ENCODE results near the gene DIP2B. TPM values are rescaled to one million over a fixed set of nuclear protein-coding genes. Genes with fewer than 3 reads are reported as not detected.

Gene DIP2B
- total and polyA plus RNA-seq, 2 donors from 2014 or later = 4.6 to 23.3 TPM

DNA sequence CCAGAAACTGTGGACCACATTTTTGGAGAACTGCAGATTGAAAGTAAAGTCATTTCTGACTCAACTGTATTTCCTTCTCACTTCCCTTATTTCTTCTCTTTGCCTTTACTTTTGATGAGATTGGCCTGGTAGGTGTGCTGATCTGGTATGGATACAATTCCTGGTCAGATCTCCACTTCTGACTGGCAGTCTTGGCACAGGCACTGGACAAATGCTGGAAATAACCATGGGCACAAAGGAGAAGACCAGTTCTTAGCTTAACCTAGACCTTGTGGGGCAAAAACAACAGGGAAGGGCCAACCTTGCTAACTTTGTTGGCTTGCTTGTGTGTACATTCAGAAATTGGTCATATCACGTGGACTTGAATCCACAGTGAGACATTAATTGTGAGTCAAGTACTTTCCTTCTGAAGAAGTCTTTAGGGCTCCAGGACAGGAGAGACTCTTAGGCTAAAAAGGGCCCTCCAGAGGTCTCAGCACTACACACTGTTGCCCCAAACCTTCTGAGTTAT, 75.0 kb downstream of the DIP2B start:
- Histone ChIP-seq H3K27ac (ENCODE audit: low read depth in 2 of 2, low read length in 2 of 2) (no peak overlapping the region), H3K36me3 (ENCODE audit: control insufficient read depth in 2 of 3, insufficient read depth in 3 of 3, low read length in 3 of 3) (no peaks in the 10 kb centered on the region), H3K9me3 (ENCODE audit: control insufficient read depth in 2 of 3, insufficient read depth in 1 of 3, low read length in 3 of 3) (no peaks in the 10 kb centered on the region), H3K4me1 (ENCODE audit: control insufficient read depth in 2 of 3, insufficient read depth in 2 of 3, low read depth in 1 of 3, low read length in 3 of 3) (peaks cover 0 to 13% (median 7%) of the 10 kb centered on the region in 3 donors), H3K27me3 (ENCODE audit: control insufficient read depth, insufficient read depth, low read length) (no peaks in the 10 kb centered on the region), H3K9ac (ENCODE audit: low read length in 3 of 3) (no peak overlapping the region), H3K4me3 (ENCODE audit: low read length in 3 of 3) (no peak overlapping the region)
- FAIRE-seq (no peak), DNase-seq (no peak)
- TF ChIP-seq CTCF (IDR thresholded peaks at IDR 0.05; ENCODE audit: borderline replicate concordance, extremely low read depth, insufficient read depth) = no peak
- intact Hi-C loops (cut with DNase I) = no loop called here

DNA sequence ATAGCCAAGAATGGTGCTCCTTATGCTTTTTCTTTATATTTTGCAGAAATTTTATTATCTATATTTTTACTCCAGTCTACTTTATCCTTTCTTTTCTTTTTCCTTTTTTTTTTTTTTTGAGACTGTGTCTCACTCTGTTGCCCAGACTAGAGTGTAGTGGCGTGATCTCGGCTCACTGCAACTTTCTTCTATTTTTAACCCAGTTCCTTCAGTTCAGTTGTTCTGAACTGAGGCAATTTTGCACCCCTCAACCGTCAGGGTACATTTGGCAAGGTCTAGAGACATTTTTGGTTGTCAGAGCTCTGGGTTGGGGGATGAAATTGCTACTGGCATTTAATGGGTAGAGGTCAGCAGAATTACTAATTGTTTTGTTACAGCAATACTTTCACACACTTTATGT, 75.7 kb downstream of the DIP2B start:
- Histone ChIP-seq H3K36me3 (ENCODE audit: control insufficient read depth in 2 of 3, insufficient read depth in 3 of 3, low read length in 3 of 3) (no peaks in the 10 kb centered on the region), H3K27me3 (ENCODE audit: control insufficient read depth, insufficient read depth, low read length) (no peaks in the 10 kb centered on the region), H3K4me3 (ENCODE audit: low read length in 3 of 3) (no peak overlapping the region), H3K4me1 (ENCODE audit: control insufficient read depth in 2 of 3, insufficient read depth in 2 of 3, low read depth in 1 of 3, low read length in 3 of 3) (peaks cover 0 to 7% (median 6%) of the 10 kb centered on the region in 3 donors), H3K9me3 (ENCODE audit: control insufficient read depth in 2 of 3, insufficient read depth in 1 of 3, low read length in 3 of 3) (no peaks in the 10 kb centered on the region), H3K9ac (ENCODE audit: low read length in 3 of 3) (no peak overlapping the region), H3K27ac (ENCODE audit: low read depth in 2 of 2, low read length in 2 of 2) (no peak overlapping the region)
- intact Hi-C loops (cut with DNase I) = no loop called here
- DNase-seq (no peak), FAIRE-seq (no peak)
- TF ChIP-seq CTCF (IDR thresholded peaks at IDR 0.05; ENCODE audit: borderline replicate concordance, extremely low read depth, insufficient read depth) = no peak

DNA sequence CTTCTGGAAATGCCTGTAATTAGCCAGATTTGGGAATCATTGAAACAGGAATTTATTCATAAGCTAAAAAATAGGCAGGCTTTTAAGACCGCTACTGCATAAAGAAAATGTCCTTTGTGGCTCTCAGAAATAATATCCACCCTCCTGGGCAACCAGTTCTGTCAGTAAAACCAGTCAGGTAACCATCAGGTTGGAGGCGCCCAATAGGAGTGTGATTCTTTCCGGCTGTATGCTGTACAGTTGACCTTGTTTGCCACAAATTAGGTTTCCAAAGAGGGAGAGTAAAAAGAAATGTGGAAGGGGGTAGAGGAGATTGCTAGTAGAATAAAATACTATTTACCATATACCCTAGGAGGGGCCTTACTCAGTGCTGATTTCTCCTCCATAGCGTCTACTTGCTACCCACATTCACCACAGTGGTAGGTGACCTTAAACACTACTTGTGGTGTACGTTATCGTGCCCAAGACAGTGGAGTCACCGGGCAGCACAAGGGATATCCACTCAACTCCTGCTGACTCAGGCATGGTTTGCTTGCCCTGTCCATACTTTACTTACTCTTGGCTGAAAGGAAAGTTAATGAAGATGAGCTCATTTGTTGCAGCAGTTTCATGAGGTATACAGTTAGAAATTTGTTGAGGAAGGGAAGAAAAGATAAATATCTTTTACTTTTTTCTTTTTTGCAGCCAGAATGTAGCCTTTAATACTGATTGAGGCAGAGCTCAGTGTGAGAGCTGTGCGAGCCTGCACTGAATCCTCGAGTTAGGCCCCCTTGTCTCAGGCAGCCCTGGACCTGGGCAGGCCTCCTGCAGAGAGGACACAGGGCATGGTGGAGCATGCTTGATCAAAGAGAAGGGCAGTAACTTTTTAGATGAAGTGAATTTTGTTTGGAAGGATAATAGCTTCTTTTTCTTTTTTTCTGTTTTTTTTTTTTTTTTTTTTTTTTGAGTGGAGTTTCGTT, 76.7 kb downstream of the DIP2B start:
- H3K27me3 ChIP-seq (ENCODE audit: control insufficient read depth, insufficient read depth, low read length) = no peaks in the 10 kb centered on the region
- DNase-seq = no peak
- no peak overlapping the region for H3K4me3 ChIP-seq (ENCODE audit: low read length in 3 of 3)
- H3K9ac ChIP-seq (ENCODE audit: low read length in 3 of 3) = no peak overlapping the region
- no peaks in the 10 kb centered on the region for H3K36me3 ChIP-seq (ENCODE audit: control insufficient read depth in 2 of 3, insufficient read depth in 3 of 3, low read length in 3 of 3)
- TF ChIP-seq CTCF (IDR thresholded peaks at IDR 0.05; ENCODE audit: borderline replicate concordance, extremely low read depth, insufficient read depth) = no peak
- H3K27ac ChIP-seq (ENCODE audit: low read depth in 2 of 2, low read length in 2 of 2) = no peak overlapping the region
- FAIRE-seq = no peak
- intact Hi-C loops (cut with DNase I) = no loop called here
- H3K9me3 ChIP-seq (ENCODE audit: control insufficient read depth in 2 of 3, insufficient read depth in 1 of 3, low read length in 3 of 3) = no peaks in the 10 kb centered on the region
- peaks cover 0 to 6% (median 3%) of the 10 kb centered on the region in 3 donors for H3K4me1 ChIP-seq (ENCODE audit: control insufficient read depth in 2 of 3, insufficient read depth in 2 of 3, low read depth in 1 of 3, low read length in 3 of 3)
